MM.1S (cell line): ENCODE measurements around the gene UROS.

Experiments
- CTCF ChIP-seq: fragments of 300-600 bp; sonication (generic); IDR thresholded peaks from 2 replicates; pipeline ENCODE4 v1.5.1; 2016; ENCODE audit warnings: antibody characterized with exemption, low read length, mixed read lengths
- EZH2 ChIP-seq: fragments of 300-600 bp; sonication (generic); optimal IDR thresholded peaks from 2 replicates; pipeline ENCODE3; 2017; ENCODE audit warnings: low read depth, mild to moderate bottlenecking, antibody characterized with exemption, low read length, mixed read lengths
- EZH2phosphoT487 ChIP-seq: fragments of 300-600 bp; sonication (generic); IDR thresholded peaks from 2 replicates; pipeline ENCODE4 v1.6.1; 2018; ENCODE audit warnings: antibody characterized with exemption, low read length

- TF ChIP-seq EZH2 (no peak), CTCF (no peak), EZH2phosphoT487 (no peak)
Measured at GRCh38 chr10:125797994-125798662, 24.9 kb downstream of the UROS start.
